Measurements from ENCODE around the gene NKD1. TPM values are rescaled to one million over a fixed set of nuclear protein-coding genes. Genes with fewer than 3 reads are reported as not detected.

NKD1 gene
- total RNA-seq, 1 experiment from 2014 or later: 11.4 TPM

- TF ChIP-seq REST (IDR thresholded peaks at IDR 0.05; ENCODE audit: low read depth): no peak
These were observed 46.1 kb upstream of the NKD1 start (continued) for GRCh38 chr16:50501986-50502615.

DNA sequence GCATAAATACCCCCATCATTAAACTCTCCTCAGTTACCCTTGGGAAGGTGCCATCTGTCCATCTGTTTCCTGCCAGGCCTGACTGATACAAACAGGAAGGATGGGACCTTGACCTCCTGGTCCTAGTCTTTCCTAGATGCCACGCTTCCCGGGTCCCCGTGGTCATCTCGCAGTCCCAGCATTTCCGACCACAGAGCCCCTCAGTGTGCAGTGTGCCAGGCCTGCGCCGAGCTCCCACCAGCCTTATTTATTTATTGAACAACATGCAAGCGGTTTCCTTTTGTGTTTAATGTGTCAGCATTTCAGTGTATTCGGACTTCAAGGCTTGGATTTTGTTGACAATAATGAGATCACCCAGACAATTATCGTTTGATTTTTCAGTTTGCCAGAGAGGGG is 45.6 kb upstream of the NKD1 start:
- Histone ChIP-seq H3K4me1 (ENCODE audit: control insufficient read depth in 1 of 2, insufficient read depth in 2 of 2, low read length in 2 of 2) (peaks cover 10 to 17% of the 10 kb centered on the region in 2 experiments; a peak in 3 of 4 replicates), H4K20me1 (ENCODE audit: insufficient read depth) (no peaks in the 10 kb centered on the region), H3K36me3 (ENCODE audit: control insufficient read depth in 1 of 2, insufficient read depth in 2 of 2, low read length in 2 of 2) (no peaks in the 10 kb centered on the region), H3K27me3 (ENCODE audit: insufficient read depth, low read length) (no peaks in the 10 kb centered on the region), H3K9me2 (ENCODE audit: insufficient read depth) (no peaks in the 10 kb centered on the region), H3K4me2 (ENCODE audit: low read length) (no peak overlapping the region), H3K9me3 (ENCODE audit: control insufficient read depth in 1 of 2, insufficient read depth in 1 of 2, low read depth in 1 of 2, low read length in 2 of 2) (no peaks in the 10 kb centered on the region), H2AFZ (ENCODE audit: low read depth, low read length, poor library complexity, severe bottlenecking) (no peak overlapping the region), H3K79me2 (ENCODE audit: insufficient read depth, low read length) (no peaks in the 10 kb centered on the region), H3K27ac (ENCODE audit: low read depth, low read length) (no peak overlapping the region), H3K4me3 (replicated peaks in 1 of 2; ENCODE audit: low read depth in 1 of 2, low read length in 2 of 2) (no peak overlapping the region), H3K9ac (ENCODE audit: low read length) (no peak overlapping the region)
- BruUV-seq (replicated peaks): no TSS peak
- POLR2A ChIA-PET: no interaction called here
- intact Hi-C loops (cut with micrococcal nuclease): no loop called here
- RAD21 ChIA-PET (ENCODE audit: low non-redundant PET in 1 of 2, low total read pairs in 2 of 2, uncharacterized antibody in 2 of 2, unreplicated experiment in 2 of 2): no interaction called here
- CTCF ChIA-PET: no interaction called here
- DNase-seq (ENCODE audit: low read depth, low spot score) (no peak), ATAC-seq (no peak)
- no peak for TF ChIP-seq CTCF (IDR thresholded peaks at IDR 0.05 in 2 of 3, conservative IDR thresholded peaks at IDR 0.05 in 1 of 3; ENCODE audit: borderline replicate concordance in 1 of 3, insufficient read depth in 1 of 3, low read depth in 2 of 3, low read length in 2 of 3)
- TF ChIP-seq, protein P1, sequence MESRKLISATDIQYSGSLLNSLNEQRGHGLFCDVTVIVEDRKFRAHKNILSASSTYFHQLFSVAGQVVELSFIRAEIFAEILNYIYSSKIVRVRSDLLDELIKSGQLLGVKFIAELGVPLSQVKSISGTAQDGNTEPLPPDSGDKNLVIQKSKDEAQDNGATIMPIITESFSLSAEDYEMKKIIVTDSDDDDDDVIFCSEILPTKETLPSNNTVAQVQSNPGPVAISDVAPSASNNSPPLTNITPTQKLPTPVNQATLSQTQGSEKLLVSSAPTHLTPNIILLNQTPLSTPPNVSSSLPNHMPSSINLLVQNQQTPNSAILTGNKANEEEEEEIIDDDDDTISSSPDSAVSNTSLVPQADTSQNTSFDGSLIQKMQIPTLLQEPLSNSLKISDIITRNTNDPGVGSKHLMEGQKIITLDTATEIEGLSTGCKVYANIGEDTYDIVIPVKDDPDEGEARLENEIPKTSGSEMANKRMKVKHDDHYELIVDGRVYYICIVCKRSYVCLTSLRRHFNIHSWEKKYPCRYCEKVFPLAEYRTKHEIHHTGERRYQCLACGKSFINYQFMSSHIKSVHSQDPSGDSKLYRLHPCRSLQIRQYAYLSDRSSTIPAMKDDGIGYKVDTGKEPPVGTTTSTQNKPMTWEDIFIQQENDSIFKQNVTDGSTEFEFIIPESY (IDR thresholded peaks at IDR 0.05; ENCODE audit: extremely low read depth, insufficient replicate concordance, low read length): no peak
- TF ChIP-seq ELF1 (IDR thresholded peaks at IDR 0.05; ENCODE audit: borderline replicate concordance, low read depth): no peak
- no peak for TF ChIP-seq FOSL1 (IDR thresholded peaks at IDR 0.05; ENCODE audit: low read depth)
- no peak for TF ChIP-seq SRF (IDR thresholded peaks at IDR 0.05; ENCODE audit: low read depth)
- TF ChIP-seq CBX3 (IDR thresholded peaks at IDR 0.05; ENCODE audit: low read depth): no peak
- TF ChIP-seq, protein P2, sequence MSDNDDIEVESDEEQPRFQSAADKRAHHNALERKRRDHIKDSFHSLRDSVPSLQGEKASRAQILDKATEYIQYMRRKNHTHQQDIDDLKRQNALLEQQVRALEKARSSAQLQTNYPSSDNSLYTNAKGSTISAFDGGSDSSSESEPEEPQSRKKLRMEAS (IDR thresholded peaks at IDR 0.05): no peak
- TF ChIP-seq SIN3A (IDR thresholded peaks at IDR 0.05; ENCODE audit: low read depth): no peak
- TF ChIP-seq POLR2AphosphoS5 (IDR thresholded peaks at IDR 0.05; ENCODE audit: low read depth, low read length): no peak
- TF ChIP-seq CEBPB (IDR thresholded peaks at IDR 0.05; ENCODE audit: low read depth): no peak
- TF ChIP-seq EGR1 (IDR thresholded peaks at IDR 0.05; ENCODE audit: low read depth): no peak
- TF ChIP-seq TCF7L2 (IDR thresholded peaks at IDR 0.05; ENCODE audit: borderline replicate concordance, extremely low read depth, insufficient read depth, insufficient read length): no peak
- no peak for TF ChIP-seq YY1 (IDR thresholded peaks at IDR 0.05; ENCODE audit: extremely low read depth, insufficient replicate concordance, low read depth, low read length)
